ENCODE results near the gene PTPA. TPM values are rescaled to one million over a fixed set of nuclear protein-coding genes. Genes with fewer than 3 reads are reported as not detected.

The PTPA gene
- total and polyA plus RNA-seq, 10 of the 15 experiments (the other 5 are each of a cell fraction or from before 2014, with no cell fraction given) = 1.6 to 111 (median 55.1) TPM

- TF ChIP-seq JUND (IDR thresholded peaks at IDR 0.05; ENCODE audit: low read depth, low read length) (no peak), MEF2B (IDR thresholded peaks at IDR 0.05; ENCODE audit: partially characterized antibody, poor library complexity, severe bottlenecking) (peak; percentile 65), RUNX3 (IDR thresholded peaks at IDR 0.05; ENCODE audit: low read length) (peak; percentile 72), YBX1 (IDR thresholded peaks at IDR 0.05) (no peak), CHD2 (IDR thresholded peaks at IDR 0.05; ENCODE audit: borderline replicate concordance, low read depth, low read length) (peak; percentile 39; the same call in 1 of the 2 replicates), SUZ12 (IDR thresholded peaks at IDR 0.05; ENCODE audit: unreplicated experiment) (no peak), IRF5 (IDR thresholded peaks at IDR 0.05; ENCODE audit: borderline replicate concordance) (peak; percentile 18; the same call in 1 of the 2 replicates), YY1 (IDR thresholded peaks at IDR 0.05; ENCODE audit: low read depth, low read length) (peak; percentile 70), SMARCA5 (IDR thresholded peaks at IDR 0.05) (peak; percentile 80), NRF1 (conservative IDR thresholded peaks at IDR 0.05; ENCODE audit: low read depth, low read length) (no peak; the same call in 1 of the 2 replicates), RELB (IDR thresholded peaks at IDR 0.05; ENCODE audit: low read depth) (peak; percentile 56; the same call in 1 of the 2 replicates), HDAC6 (IDR thresholded peaks at IDR 0.05; ENCODE audit: unreplicated experiment) (no peak), TCF7 (IDR thresholded peaks at IDR 0.05; ENCODE audit: borderline replicate concordance) (no peak), ZBTB40 (IDR thresholded peaks at IDR 0.05; ENCODE audit: borderline replicate concordance) (no peak), MTA3 (IDR thresholded peaks at IDR 0.05; ENCODE audit: borderline replicate concordance, low read length) (no peak), DPF2 (IDR thresholded peaks at IDR 0.05) (0 out of 2 replicates have a peak, but pooled peaks have one; percentile 56), EGR1 (IDR thresholded peaks at IDR 0.05; ENCODE audit: borderline replicate concordance in 1 of 2, low read depth in 2 of 2, low read length in 2 of 2) (peak in 1 of 2 experiments; percentile 93; a peak in 2 of 3 replicates), IKZF2 (IDR thresholded peaks at IDR 0.05) (peak; percentile 69 to 79), SMC3 (IDR thresholded peaks at IDR 0.05; ENCODE audit: borderline replicate concordance, low read length) (peak; percentile 78), NKRF (conservative IDR thresholded peaks at IDR 0.05) (peak; percentile 40; the same call in 1 of the 2 replicates)
Observed at GRCh38 chr9:129174102-129174723, 63.0 kb downstream of the PTPA start (continued).
